Fibroblast of pulmonary artery (primary cell): Measurements from ENCODE around the gene ACOT2.
A peak's percentile ranks its signal among the peaks of the same experiment; 100 is the strongest.
"Not testable (repeated sequence)": the region's sequence is repeated elsewhere in the genome, so short reads cannot be mapped to it uniquely, and the experiment has no call there.

ENCODE experiments used
- DNase-seq: peaks from one replicate; pipeline ENCODE4 v3.0.0-alpha.2; 2010; ENCODE audit warnings: low read depth
- H3K4me3 ChIP-seq: replicated peaks from 2 replicates; pipeline ENCODE4 v1.5.1; 2011; ENCODE audit warnings: low read depth, mild to moderate bottlenecking, control low read depth, low read length, moderate library complexity
- CTCF ChIP-seq: IDR thresholded peaks from 2 replicates; pipeline ENCODE4 v1.5.1; 2011; ENCODE audit warnings: mild to moderate bottlenecking, control low read depth, low read length, inconsistent platforms; ENCODE audit errors: missing control alignments

ACOT2 gene

GRCh38 chr14:73576391-73576790 is 7.4 kb downstream of the ACOT2 start:
- no peak overlapping the region for H3K4me3 ChIP-seq
- no peak for TF ChIP-seq CTCF
- no peak for DNase-seq

GRCh38 chr14:73577214-73577613 is 8.2 kb downstream of the ACOT2 start:
- DNase-seq, H3K4me3 ChIP-seq: not testable (repeated sequence)

GRCh38 chr14:73582102-73582979 is 13.3 kb downstream of the ACOT2 start:
- DNase-seq, H3K4me3 ChIP-seq: not testable (repeated sequence)

- no peak for DNase-seq
- no peak for TF ChIP-seq CTCF
Measured at GRCh38 chr14:73588695-73589094, 19.7 kb downstream of the ACOT2 start.

GRCh38 chr14:73589116-73589515 is 20.1 kb downstream of the ACOT2 start:
- DNase-seq: no peak
- TF ChIP-seq CTCF: no peak
- no peak overlapping the region for H3K4me3 ChIP-seq

More at GRCh38 chr14:73588695-73589094, 19.7 kb downstream of the ACOT2 start:
- no peak overlapping the region for H3K4me3 ChIP-seq

- not testable (repeated sequence) for H3K4me3 ChIP-seq, DNase-seq
Measured at GRCh38 chr14:73590673-73591004, 21.6 kb downstream of the ACOT2 start.

DNA sequence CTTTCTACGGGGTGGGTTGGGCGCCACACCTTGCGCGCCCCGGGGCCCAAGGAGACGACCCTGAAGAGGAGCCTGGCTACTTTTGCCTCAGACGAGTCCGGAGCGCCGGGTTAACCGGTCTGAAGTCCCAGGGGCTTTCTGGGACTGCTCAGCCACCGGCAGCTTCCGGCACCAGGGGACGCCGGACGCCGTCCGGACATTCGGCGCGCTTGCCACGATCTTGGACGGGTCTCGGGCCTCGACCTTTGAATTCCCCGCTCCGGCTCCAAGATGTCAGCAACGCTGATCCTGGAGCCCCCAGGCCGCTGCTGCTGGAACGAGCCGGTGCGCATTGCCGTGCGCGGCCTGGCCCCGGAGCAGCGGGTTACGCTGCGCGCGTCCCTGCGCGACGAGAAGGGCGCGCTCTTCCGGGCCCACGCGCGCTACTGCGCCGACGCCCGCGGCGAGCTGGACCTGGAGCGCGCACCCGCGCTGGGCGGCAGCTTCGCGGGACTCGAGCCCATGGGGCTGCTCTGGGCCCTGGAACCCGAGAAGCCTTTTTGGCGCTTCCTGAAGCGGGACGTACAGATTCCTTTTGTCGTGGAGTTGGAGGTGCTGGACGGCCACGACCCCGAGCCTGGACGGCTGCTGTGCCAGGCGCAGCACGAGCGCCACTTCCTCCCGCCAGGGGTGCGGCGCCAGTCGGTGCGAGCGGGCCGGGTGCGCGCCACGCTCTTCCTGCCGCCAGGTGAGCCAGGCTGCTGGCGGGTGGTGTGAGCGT is 22.9 kb downstream of the ACOT2 start, which contains the start of gene ACOT4:
Gene ACOT4 (plus strand): TSS at position 184 of the 760 bp plus-strand sequence. CDS start 87 bp downstream, at position 271.
- TF ChIP-seq CTCF: no peak
- DNase-seq: peak; percentile 25
- peak within 1 kb of the TSS; percentile 49 for H3K4me3 ChIP-seq

DNA sequence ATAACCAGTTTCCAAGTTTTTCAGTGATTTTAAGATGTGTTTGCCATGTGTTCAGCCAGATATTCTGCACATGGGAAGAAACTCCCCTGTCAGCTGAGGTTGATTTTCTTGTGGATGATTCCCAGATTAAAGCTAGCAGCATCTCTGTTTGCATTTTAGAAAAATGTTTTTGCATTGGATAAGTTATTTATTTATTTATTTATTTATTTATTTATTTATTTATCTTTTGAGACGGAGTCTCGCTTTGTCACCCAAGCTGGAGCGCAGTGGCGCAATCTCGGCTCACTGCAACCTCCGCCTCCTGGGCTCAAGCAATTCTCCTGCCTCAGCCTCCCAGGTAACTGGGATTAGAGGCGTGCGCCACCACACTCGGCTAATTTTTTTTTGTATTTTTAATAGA is 25.5 kb downstream of the ACOT2 start:
- DNase-seq: no peak
- no peak for TF ChIP-seq CTCF
- no peak overlapping the region for H3K4me3 ChIP-seq
